HG02623 (cell line): Measurements from ENCODE around the gene C2orf92.

Experiments
- ATAC-seq: cut with Tn5 transposase; IDR thresholded peaks from one replicate; pipeline ENCODE4 v1.9.1; 2021; ENCODE audit warnings: moderate library complexity; ENCODE audit not compliant: unreplicated experiment

C2orf92 gene

DNA sequence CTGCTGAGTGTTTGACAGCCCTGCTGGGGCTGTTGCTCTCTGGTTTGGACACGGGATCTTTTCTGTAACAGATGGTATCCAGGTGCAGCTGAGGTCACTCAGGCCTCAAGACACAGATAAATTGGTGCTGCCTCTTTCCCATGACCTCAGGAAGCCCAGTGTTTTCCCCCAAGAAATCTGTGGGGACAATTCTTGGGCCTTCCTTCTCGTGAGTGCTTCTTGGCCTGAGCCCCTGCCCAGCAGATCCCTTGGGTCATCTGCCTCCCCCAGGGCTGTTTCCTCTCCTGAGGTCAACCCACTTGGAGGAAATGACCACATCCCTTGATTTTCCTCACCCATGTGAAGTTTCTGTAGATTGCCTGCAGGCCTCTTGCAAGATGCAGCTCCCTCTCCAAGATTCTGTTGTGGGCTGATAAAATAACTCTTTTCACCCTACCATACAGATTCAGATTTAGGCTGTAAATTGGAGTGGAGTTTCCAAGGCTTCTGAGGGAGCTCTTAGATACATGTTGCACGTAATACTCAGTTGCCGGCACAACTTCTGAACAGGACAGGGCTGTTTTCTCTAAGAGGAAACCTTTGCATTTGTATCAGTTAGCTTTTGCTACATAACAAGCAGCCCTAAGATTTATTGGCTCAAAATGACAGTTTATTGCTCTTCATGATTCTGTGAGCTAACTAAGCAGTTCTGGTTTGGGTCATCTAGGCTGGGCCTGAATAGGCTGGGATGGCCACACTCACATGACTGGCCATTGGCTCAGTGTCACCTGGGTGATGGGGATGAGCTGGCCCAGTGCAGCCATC is 57.0 kb downstream of the C2orf92 start:
- no peak for ATAC-seq

DNA sequence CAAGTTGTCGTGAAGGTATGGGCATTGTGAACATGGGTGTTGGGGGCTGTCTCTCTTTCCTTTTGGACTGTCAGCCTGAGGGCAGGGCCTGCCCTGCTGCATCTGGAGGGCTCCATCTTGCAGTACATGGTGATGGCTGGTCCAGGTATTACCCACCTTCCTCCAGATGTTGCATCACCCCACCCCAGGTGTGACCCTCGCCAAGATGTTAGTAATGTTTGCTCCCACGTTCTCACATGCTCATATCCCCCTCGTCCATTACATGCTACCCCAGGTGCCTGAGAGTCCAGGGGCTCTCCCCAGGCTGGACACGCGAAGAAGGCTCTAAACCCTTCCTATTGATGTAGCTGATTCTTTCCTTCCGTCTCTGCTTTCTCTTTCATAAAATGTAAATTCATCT is 57.8 kb downstream of the C2orf92 start:
- no peak for ATAC-seq

DNA sequence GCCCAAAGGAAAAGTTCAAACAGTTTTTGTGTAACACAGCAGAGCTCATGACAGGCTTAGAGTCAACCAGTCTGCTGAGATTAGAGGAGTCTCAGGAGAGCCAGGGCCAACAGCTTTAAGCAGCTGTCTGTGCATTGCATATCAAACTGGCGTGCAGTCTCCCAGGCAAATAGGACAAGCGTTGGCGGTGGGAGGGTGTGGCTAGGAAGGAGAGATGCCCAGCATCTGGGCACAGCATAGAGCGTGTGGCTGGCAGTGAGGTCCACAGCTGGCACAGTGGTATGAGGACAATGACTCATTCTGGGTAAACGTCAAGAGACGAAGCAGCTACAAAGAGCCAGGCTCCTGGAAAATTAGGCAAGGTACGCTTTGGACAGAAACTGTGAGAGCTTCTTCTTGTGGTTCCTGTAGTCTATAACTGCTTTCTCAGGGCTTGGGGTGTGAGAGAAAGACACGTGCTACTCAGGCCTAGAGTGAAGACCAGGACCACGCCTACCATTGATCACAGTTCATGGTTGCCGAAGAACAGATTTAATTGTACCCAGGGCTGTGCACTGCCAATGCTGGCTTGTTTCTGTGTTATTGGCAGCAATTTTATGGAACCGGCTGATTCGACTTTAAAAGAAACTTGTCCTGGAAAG is 58.7 kb downstream of the C2orf92 start:
- ATAC-seq, result no peak

DNA sequence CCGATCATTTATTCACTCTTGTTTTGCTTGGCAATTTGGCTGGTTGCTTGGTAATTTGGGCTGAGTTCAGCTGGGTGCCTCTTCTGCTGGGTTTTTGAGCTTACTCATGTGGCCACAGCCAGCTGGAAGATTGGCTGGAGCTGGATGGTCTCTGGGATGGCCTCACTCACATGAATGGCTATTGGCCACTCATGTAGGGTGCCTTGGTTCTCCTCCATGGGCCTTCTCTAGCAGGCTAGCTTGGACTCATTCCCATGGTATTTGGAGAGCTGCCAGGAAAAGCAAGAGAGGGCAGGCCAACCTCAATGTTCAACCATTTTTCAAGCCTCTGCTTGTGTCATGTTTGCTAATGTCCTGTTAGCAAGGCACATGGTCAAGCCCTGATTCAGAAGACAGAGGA is 60.7 kb downstream of the C2orf92 start:
- no peak for ATAC-seq

DNA sequence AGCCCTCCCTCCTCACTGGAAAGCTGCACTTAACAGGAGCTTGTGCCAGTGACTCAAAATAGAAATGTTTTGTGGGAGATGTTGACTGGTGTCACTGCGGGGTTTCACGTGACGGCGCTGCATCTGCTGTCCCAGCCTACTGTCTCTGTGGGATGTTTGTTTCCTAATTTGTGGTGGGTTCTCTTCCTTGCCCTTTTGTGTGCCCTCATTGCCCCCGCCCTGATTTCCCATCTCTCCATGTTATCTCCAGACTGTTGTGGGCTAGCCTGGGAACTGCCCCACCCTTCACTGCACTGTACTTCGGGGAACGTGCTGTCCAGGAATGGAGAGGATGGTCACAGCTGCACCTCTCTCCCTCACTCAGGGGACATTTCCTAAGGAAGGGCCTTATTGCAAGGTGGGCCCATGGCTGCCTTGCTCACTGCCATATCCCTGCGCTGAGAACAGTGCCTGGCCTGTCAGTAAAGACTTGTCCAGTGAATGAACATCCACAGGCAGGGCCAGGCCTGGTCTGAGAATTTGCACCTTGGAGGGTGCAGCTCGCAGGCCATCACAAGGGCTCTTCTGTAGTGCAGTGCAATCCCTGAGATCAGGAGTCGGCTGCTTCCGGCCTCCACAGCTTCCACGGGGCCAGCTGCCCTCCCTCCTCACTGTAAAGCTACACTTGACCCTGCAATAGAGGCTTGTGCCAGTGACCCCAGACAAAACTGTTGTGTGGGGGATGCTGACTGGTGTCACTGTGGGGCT is 61.9 kb downstream of the C2orf92 start:
- ATAC-seq, result no peak

DNA sequence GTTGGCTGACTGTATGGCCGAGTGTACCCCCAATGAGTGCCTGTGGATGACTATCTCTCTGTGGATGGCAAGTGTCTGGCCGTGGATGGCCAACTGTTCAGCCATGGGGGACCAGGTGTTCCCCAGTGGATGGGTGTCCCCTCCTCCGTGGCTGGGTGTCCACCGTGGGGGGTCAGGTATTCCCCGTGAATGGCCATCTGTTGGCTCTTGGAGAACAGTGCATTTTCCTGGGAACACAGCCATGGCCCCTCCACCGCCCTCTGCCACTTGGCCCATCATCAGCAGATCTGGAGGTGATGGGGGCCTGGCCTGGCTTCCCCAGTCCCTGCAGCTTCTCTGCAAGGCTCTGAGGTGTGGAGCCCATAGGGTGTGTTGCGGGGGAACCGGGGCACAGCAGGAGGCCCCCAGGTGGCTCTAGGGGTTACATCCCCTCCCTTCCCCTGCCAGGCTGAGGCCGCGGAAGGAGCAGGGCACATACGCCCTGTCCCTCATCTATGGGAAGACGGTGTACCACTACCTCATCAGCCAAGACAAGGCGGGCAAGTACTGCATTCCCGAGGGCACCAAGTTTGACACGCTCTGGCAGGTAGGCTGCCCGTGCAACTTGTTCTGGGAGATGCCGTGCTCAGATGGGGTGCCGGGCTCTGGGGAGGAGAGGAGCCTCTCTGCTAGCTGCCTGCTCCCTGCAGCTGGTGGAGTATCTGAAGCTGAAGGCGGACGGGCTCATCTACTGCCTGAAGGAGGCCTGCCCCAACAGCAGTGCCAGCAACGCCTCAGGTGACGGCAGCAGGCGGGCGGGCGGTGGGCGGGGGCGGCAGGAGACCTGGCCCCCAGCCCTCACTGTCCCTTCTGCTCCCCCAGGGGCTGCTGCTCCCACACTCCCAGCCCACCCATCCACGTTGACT is 63.2 kb downstream of the C2orf92 start:
- no peak for ATAC-seq

DNA sequence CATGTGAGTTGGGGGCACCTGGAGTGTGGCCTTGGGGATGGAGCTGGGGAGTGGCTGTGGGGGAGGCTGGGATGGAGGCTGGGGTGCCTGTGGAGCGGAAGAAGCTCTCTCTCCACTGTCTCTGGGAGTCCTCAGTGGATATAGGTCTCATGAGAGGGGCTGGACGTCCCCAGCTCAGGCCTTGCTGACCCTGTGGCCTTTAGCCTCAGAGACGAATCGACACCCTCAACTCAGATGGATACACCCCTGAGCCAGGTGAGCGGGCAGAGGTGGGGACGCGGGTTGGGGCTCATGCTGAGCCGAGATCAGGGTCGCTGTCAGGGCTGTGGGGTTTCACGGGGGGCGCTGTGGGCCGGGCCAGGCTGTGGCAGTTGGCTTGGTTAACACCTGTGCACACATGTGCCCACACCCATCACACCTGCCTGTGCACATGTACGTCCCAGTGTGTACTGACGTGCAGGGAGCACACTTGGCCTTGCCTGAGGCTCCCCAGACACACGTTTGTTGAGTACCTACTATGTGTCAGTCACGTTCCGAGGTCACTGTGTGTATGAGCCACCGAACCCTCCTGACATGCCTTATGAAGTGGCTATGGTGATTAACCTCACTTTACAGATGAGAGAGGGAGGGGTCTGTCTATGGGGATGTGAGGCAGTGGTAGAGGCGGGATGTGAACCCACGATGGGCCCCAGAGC is 64.0 kb downstream of the C2orf92 start:
- ATAC-seq, result no peak

DNA sequence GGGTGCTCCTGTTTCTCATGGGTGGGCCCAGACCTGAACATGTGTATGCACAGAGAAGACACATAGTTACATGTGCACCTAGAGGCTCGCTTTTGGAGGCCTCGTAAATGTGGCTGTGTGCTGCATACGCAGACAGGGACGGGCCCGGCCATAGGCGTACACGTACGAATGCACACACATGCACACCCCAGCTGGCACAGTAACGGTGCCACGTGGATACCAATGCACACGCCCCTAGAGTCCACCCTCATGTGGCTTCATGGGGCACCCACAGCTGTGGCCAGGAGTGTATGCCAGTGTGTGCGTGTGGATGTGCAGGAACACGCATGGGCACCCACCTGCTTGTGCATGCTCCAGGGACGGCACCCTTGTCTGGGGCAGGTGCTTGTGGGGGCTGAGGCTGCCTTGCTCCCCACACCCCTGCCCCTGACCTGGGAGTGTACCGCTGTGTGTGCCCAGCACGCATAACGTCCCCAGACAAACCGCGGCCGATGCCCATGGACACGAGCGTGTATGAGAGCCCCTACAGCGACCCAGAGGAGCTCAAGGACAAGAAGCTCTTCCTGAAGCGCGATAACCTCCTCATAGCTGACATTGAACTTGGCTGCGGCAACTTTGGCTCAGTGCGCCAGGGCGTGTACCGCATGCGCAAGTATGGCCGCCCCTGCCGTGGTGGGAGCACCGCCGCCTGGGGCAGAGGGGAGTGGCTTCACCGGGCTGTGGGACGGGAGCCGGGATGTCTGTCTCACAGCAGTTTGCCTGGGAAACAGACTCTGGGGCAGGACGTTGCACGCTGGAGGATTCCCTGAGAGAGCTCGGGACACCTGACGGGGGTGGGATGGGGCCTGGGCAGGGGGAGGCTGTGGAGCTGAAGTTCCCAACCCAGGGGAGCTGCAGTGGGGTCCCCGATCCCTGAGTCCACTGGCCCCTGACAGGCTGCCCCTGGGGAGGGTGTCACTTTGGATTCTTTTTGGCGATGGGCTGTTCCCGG is 64.8 kb downstream of the C2orf92 start:
- no peak for ATAC-seq

DNA sequence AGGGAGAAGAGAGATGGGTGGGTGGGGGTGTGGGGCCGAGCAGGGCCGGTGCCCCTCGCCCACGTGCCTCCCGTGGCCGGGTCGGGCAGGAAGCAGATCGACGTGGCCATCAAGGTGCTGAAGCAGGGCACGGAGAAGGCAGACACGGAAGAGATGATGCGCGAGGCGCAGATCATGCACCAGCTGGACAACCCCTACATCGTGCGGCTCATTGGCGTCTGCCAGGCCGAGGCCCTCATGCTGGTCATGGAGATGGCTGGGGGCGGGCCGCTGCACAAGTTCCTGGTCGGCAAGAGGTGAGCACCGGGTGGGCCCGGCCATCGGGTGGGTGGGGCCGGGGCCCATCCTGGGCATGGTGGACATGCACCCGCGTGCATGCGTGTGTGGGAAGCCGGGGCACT is 65.6 kb downstream of the C2orf92 start:
- no peak for ATAC-seq

DNA sequence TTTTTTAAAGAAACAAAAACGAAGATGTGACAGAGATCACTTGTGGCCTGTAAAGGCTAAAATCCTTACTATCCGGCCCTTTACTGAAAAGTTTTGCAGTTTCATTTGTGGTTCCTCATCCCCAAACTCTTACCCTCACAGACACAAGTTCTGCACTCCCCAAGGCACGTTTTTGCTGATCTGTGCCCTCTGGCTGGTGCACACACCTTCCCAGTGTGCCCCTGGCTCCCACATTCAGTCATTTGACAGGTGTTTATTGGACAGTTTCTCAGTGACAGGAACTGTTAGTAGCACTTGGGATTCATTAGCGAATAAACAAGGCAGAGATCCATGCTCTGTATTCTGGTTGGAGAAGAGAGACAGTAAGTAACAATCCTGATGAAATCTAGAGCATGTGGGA is 66.7 kb downstream of the C2orf92 start:
- ATAC-seq, result no peak

DNA sequence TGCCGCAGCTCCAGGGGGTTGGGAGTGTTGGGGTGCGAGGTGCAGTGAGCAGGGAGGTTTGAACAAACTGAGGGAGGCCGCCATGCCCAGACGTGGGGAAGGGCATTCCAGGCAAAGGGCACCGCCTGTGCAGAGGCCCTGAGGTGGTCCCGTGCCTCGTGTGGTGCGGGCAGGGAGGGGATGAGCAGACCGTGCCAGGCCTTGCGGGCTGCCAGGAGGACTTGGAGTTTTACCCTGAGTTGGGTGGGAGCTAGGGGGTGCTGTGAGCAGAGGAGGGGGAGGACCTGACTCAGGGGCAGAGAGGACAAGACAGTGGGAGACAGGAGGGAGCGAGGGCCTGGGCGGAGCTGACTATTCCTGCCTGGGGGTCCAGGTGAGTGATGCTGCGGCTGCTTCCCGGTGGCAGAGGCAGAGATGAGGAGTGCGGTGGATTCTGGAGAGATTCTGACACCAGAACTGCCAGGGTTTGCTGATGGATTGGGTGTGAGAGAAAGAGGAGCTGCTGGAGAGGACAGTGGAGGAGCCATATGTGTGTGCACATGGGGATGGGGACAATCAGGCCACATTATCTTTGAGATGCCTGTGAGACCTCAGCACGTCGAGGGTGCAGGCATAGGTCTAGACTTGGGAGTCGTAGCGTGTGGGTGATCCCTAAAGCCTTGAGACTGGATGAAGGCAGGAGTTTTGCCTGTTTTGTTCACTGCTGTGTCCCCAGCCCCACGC is 67.3 kb downstream of the C2orf92 start:
- no peak for ATAC-seq

DNA sequence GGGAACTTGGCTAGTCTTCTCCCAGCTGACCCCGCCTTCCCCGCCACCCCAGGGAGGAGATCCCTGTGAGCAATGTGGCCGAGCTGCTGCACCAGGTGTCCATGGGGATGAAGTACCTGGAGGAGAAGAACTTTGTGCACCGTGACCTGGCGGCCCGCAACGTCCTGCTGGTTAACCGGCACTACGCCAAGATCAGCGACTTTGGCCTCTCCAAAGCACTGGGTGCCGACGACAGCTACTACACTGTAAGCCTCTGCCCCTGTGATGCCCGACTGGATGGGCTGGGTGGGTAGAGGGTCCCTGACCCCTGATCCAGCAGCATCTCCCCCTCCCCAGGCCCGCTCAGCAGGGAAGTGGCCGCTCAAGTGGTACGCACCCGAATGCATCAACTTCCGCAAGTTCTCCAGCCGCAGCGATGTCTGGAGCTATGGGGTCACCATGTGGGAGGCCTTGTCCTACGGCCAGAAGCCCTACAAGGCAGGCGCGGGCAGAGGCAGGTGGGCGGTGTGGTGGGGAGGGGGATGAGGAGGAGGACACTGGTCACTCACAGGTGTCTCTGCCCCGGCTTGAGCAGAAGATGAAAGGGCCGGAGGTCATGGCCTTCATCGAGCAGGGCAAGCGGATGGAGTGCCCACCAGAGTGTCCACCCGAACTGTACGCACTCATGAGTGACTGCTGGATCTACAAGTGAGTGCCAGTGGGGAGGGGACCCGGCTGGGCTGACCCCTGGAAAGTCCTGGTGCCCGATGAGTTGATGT is 68.1 kb downstream of the C2orf92 start:
- ATAC-seq, result no peak

DNA sequence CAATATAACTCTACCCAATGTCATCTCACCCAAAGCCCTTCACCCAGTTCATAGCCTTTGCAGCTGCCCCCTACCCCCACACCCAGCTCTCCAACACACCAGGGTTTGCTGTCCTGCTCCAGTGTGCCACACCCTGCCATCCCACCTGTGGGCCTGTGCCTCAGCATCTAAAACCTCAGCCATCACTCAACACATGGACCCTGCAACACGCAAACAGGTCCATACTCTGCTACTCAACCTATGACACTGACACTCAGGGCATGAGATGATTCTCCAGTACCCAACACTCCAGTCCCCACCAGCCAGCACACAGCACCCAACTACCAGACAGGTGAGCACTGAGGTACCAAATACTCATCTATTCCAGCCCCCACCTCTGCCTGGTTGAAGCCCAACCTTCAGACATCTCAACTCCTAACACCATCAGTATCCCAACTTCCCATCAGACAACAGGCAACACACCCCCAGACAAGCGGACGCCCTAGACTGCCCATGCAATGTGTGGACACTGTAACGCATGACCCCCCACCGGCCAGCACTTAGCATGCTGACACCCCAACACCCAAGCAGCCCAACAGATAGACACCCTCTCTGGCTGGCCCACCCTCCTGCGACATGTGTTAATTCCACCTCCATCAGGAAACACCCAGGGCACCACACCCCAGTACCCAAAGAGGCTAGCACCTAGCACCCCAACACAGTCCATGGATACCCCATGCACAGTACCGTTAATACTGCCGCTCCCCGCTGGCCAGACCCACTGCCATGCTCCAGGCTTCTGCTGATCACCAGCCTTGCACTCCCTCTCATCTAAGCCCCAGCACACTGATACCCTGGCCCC is 68.9 kb downstream of the C2orf92 start:
- ATAC-seq, result no peak

DNA sequence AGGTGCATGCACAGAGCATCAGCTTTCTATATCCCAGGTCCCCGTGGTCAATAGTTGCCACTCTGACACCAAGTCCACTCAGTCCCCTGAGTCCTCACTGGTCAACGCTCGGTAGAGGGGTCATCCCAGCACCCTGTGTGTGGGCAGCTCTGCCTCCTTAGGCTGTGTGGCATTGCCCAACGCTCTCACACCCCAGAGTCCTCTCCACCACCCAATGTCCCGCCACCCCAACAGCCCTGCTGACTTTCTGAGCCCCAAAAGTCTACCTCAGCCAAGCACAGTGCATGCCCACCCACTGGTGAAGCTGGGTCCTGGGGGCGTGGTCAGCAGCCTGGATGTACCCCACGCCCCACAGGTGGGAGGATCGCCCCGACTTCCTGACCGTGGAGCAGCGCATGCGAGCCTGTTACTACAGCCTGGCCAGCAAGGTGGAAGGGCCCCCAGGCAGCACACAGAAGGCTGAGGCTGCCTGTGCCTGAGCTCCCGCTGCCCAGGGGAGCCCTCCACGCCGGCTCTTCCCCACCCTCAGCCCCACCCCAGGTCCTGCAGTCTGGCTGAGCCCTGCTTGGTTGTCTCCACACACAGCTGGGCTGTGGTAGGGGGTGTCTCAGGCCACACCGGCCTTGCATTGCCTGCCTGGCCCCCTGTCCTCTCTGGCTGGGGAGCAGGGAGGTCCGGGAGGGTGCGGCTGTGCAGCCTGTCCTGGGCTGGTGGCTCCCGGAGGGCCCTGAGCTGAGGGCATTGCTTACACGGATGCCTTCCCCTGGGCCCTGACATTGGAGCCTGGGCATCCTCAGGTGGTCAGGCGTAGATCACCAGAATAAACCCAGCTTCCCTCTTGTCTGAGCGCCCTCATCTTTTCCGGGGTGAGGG is 69.7 kb downstream of the C2orf92 start:
- no peak for ATAC-seq

DNA sequence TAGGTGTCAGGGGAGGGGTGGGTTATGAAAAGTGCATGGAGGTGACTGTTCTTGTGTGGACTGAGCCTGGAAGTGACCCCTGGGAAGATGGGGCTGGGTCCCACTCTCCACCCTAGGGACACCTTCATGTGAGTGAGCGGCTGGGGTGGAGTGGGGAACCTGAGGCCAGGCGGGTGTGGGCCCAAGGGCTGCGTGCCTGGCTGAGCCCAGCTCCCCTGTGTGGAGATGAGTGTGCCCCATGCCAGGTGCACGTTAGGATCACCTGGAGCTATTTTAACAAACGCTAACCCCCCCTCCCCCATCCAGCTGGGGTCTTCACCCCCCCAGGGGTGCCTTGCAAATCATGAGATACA is 70.4 kb downstream of the C2orf92 start:
- no peak for ATAC-seq

DNA sequence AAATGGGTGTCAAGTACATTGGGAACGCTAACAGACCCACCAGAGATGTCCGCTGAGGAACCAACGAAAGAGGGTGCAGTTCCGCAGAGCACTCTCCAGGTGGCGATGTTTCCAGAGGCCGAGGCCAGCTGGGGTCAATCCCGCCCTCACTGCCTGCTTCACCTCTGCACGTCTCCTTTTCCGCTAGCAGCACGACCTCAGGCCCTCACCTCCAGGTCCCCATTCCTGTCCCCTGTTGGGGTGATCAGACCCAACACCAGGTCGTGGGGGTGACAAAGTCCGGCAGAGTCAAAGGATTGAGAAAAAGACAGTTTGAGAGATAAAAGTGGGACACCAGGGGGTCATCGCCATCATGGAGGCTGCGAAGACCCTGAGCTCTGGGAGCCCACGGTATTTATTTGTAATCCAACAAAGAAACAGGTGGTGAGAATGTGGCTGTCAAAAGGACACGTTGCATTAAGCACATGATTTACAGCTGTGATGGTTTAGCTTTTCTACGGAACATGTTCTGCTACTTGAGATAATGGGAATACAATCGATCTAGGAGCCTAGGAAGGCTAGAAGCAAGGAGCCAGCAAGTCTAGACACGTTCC is 71.2 kb downstream of the C2orf92 start:
- ATAC-seq, result no peak
